ENCODE results near the gene ACSS1.

DNA sequence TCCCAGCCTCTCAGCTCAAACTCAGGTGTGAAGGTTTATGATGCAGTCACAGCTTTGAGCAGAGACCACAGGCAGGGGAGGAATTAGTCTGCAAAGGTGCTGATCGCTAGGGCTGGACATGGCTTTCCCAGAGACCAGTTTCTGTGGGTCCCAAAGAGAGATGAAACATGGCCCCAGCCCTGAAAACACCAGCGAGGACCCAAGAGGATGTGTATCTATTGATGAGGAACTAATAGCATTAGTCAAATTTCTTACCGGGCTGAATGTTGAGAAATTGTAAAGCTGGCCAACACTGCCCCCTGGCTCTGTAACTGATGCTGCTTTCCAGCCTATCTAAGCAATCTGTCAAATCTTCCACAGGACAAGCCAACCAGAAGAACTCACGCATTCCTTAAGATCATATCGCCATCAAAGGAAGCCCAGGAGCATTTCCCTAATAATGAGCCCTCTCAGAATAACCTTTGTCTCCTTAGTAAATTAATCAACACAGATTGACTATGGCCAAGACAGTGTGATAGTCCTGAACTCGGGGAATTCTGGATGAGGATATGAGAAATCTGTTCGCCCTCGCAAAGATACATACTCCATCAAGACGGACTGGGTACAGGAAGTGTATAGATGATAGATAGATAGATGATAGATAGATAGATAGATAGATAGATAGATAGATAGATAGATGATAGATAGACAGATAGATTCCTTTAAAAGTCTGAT lies 7.8 kb upstream of the ACSS1 start:
- TF ChIP-seq, protein P1, sequence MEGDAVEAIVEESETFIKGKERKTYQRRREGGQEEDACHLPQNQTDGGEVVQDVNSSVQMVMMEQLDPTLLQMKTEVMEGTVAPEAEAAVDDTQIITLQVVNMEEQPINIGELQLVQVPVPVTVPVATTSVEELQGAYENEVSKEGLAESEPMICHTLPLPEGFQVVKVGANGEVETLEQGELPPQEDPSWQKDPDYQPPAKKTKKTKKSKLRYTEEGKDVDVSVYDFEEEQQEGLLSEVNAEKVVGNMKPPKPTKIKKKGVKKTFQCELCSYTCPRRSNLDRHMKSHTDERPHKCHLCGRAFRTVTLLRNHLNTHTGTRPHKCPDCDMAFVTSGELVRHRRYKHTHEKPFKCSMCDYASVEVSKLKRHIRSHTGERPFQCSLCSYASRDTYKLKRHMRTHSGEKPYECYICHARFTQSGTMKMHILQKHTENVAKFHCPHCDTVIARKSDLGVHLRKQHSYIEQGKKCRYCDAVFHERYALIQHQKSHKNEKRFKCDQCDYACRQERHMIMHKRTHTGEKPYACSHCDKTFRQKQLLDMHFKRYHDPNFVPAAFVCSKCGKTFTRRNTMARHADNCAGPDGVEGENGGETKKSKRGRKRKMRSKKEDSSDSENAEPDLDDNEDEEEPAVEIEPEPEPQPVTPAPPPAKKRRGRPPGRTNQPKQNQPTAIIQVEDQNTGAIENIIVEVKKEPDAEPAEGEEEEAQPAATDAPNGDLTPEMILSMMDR (IDR thresholded peaks at IDR 0.05) = peak; percentile 76 to 88 (median 84)
- no peak for TF ChIP-seq POLR2A (IDR thresholded peaks at IDR 0.05)
